LNCAP (cell line): ENCODE data around the gene CRMP1.

Source experiments
- TF ChIP-seq, protein P1 (sequence below): fragments of 450-650 bp; IDR thresholded peaks from 2 replicates; pipeline ENCODE4 v1.5.1; 2017; ENCODE audit warnings: mild to moderate bottlenecking

CRMP1 gene

DNA sequence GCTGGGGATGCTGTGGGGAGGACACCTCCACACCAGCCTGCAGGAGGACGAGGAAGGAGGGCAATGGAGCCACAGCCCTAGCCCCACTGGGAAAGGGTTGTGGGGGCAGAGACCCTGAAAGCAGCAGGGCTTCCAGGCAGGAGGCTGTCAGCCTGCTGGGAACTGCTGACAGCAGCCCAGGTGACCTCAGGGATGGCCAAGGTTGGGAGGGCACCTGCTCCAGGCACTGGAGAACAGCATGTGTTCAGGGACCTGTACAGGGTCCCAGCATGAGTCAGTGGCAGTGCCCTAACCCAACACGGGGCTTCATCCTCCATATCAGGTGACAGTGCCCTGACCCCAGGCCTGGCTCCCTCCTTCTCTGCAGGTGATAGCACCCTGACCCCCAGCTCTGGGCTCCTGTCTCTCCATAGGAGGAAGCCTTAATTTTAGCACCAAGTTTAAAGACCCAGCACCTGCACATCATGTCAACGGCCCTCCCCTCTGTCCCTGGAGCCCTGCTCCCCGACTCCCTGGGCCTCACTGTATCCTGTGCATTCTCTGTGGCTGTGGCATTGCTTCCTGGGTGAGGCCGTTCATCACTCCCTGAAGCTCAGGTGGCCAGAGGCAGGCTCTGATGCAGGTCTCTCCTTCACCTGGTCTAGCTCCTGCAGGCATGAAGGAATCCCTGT lies 66.3 kb downstream of the CRMP1 start:
- TF ChIP-seq, protein P1, sequence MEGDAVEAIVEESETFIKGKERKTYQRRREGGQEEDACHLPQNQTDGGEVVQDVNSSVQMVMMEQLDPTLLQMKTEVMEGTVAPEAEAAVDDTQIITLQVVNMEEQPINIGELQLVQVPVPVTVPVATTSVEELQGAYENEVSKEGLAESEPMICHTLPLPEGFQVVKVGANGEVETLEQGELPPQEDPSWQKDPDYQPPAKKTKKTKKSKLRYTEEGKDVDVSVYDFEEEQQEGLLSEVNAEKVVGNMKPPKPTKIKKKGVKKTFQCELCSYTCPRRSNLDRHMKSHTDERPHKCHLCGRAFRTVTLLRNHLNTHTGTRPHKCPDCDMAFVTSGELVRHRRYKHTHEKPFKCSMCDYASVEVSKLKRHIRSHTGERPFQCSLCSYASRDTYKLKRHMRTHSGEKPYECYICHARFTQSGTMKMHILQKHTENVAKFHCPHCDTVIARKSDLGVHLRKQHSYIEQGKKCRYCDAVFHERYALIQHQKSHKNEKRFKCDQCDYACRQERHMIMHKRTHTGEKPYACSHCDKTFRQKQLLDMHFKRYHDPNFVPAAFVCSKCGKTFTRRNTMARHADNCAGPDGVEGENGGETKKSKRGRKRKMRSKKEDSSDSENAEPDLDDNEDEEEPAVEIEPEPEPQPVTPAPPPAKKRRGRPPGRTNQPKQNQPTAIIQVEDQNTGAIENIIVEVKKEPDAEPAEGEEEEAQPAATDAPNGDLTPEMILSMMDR: no peak

DNA sequence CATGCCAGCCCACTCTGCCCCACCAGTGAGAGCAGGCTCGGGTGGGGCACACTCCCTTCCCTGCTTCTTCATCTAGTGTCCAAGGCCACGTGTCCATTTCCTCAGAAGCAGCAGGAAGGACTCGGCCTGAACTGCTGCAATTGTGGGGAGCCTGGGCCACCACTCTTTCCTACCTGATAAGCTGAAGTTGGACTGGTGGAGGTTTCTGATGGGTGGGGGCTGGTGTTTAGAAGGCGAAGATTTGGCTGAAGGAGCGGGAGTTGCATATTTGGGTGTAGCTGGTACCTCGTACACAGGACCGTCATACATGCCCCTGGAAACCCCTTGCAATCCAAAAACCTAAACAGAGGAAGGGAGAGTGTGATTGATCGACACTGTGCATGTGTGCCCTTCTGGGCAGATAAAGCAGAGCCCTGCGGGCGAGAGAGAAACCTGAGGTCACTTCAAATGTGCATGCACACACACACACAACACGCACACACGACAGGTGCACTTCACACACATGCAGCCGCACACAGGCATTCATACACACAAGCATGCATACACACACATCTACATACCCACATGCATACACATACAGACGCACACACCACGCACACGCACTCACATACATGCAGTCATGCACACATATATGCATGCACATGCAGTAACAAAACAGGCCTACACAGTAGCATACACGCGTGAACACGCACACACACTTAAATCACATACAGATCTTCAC lies 67.4 kb downstream of the CRMP1 start:
- TF ChIP-seq, protein P1: no peak

DNA sequence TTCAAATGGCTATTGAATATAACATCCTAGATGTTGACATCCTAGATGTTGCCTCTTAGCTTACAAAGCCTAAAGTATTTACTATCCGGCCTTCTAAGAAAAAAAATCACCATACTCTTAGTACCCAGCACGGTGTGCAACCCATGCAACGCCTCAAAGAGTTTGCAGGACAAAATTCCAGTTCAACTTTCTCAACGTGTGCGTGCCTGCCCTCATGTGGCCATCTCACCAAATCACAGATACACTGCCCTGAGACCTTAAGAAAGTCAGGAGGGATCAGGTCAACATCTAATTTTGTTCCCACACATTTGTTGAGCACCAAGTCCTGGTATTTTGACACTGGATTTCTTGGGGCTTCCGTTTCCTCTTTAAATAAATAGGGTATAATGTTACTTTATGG lies 68.3 kb downstream of the CRMP1 start:
- TF ChIP-seq, protein P1: peak; percentile 55

DNA sequence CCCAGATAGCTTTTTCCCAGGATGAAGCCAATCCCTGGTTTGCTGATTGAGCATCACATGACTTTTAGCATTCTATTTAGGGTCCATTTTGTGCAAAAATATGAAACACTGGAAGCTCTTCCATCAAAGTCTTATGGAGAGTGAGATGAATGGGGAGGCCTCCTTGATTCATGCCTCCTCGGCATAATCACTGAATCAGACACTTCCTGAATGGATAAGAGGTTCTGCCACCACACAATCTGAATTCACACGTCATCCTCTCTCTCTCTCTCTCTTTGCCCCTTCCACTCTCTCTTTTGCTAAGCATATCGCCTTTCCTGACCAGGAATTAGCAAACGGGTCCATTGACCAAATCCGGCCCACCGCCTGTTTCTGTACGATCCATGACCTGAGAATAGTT lies 68.7 kb downstream of the CRMP1 start:
- TF ChIP-seq, protein P1: no peak

DNA sequence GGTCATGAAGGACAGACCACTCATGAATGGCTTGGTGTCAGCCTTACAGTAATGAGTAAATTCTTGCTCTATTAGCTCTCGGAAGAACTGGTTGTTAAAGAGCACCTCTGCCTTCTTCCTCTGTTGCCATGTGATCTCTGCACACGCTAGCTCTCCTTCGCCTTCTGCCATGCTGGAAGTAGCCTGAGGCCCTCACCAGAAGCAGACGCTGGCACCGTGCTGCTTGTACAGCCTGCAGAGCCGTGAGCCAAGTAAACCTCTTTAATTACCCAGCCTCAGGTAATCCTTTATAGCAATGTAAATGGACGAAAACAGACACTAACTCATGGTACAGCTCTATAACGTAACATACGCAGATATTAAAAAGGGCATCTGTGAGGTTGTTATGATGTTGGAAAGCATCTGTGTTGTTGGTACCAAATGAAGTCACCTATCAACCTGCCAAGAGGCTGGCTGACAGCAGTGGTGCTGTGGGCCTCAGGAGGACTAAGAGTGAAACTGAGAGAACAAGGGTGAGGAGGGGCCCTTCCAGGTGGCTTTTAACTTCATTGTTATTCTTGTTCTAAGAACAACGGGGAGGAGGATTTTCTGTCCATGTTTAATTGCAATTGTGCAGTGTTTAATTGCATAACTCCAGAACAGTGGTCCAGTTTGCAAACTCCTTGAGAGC lies 69.2 kb downstream of the CRMP1 start:
- TF ChIP-seq, protein P1: no peak

DNA sequence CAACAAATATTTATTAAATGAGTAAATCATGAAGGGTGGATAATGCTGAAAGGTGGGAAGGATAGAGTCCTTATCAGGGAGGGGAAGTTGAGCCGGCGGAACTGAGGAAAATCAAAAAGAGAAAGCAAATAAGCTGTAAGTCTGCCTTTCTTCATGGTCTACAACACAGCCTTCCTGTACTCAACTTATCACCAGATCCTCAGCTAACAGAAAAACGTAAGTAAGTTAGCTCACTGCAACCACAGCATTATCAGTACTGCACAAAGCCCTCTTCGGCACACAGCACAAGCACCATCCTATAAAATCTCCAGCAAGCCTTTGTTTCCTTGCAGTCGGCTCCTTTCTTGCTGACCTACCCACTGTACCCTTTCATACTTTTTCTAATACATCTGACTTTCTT lies 70.3 kb downstream of the CRMP1 start:
- TF ChIP-seq, protein P1: no peak

DNA sequence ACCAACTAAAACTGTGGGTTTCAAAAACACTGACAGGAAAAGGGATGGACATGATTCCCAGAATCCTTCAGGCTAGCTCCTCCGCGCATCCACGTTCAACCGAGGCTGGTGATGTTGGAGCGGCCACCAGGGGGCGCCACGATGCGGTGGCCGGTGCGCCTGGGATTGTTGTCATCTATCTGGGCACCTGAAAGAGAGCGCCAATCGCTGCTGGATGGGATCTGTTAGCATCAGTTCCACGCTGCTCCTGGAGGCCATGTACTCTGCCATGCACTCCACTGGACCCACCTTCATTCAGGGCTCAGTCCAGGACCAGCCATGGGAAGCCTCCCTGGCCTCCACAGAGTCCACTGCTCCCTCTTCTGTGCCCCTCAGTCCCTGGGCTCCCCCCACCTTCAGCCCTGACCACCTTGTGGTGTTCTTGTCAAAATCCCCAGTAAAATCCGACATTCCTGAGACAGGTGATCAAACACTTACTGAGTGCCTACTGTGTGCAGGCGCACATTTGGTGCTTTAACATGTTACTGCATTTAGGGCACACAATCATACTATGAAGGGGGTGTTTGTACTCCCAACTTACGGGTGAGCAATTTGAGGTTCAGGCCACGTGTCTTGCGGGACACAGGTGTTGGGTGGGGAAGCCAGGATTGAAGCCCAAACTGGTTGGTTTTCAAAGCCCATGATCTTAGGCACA lies 71.1 kb downstream of the CRMP1 start:
- TF ChIP-seq, protein P1: peak; percentile 60
